Gastrocnemius medialis (tissue), 4 donors: ENCODE data around the gene DEPDC4. TPM values are rescaled to one million over a fixed set of nuclear protein-coding genes. Genes with fewer than 3 reads are reported as not detected.
"Not testable (repeated sequence)": the region's sequence is repeated elsewhere in the genome, so short reads cannot be mapped to it uniquely, and the experiment has no call there.

Source experiments
- ATAC-seq, 2 donors: fragments of 150-250 bp; one replicate each; pipeline ENCODE4 v1.9.1; 2016
- DNase-seq, 2 donors: peaks; one replicate each; pipeline ENCODE4 v3.0.0-alpha.2; 2019
- H3K27ac ChIP-seq, 4 donors: fragments of 200-600 bp; sonication (generic); 1 replicate in 1 of 4; 2 replicates in 3 of 4; pipeline ENCODE4 v1.5.1; 2016 to 2018; ENCODE audit warnings: mild to moderate bottlenecking in 2 of 4, moderate library complexity in 1 of 4
- H3K27me3 ChIP-seq, 3 donors: fragments of 200-600 bp; sonication (generic) in 2 of 3; 1 replicate in 1 of 3; 2 replicates in 2 of 3; pipeline versions ENCODE4 v1.5.1 to v1.6.0; 2016 to 2019; ENCODE audit warnings: mild to moderate bottlenecking in 1 of 3, moderate library complexity in 1 of 3
- H3K36me3 ChIP-seq, 2 donors: fragments of 200-600 bp; sonication (generic) in 1 of 2; one replicate each; pipeline ENCODE4 v1.5.1; 2017 to 2018
- H3K4me1 ChIP-seq, 2 donors: fragments of 200-600 bp; sonication (generic) in 1 of 2; one replicate each; pipeline ENCODE4 v1.5.1; 2016 to 2017; ENCODE audit warnings: mild to moderate bottlenecking in 2 of 2
- H3K4me3 ChIP-seq, 4 donors: fragments of 200-600 bp; sonication (generic) in 3 of 4; 1 replicate in 1 of 4; 2 replicates in 3 of 4; pipeline ENCODE4 v1.5.1; 2016 to 2019; ENCODE audit warnings: mild to moderate bottlenecking in 2 of 4
- H3K9me3 ChIP-seq, 3 donors: fragments of 200-600 bp; sonication (generic) in 2 of 3; 1 replicate in 1 of 3; 2 replicates in 2 of 3; pipeline ENCODE4 v1.5.1; 2016 to 2019
- CTCF ChIP-seq, 5 experiments: fragments of 450-650 bp in 3 of 5; fragments of 200-600 bp in 2 of 5; sonication (generic) in 2 of 5; IDR thresholded peaks in 4 of 5; conservative IDR thresholded peaks in 1 of 5; 1 replicate in 4 of 5; 2 replicates in 1 of 5; pipeline ENCODE4 v1.5.1; 2016 to 2019; ENCODE audit warnings: antibody characterized with exemption in 5 of 5, mild to moderate bottlenecking in 3 of 5, moderate library complexity in 3 of 5
- POLR2A ChIP-seq, 2 donors: fragments of 450-650 bp; IDR thresholded peaks; one replicate each; pipeline ENCODE4 v1.6.1; 2017; ENCODE audit warnings: antibody characterized with exemption in 2 of 2, mild to moderate bottlenecking in 2 of 2, moderate library complexity in 2 of 2
- in situ Hi-C, 4 donors: fragments of 200-750 bp; cut with MboI; loops; one replicate each; pipeline versions ENCODE4 v1.15.0 to v1.8.0; 2017; ENCODE audit warnings: low sequenced_read_pairs in 4 of 4
- intact Hi-C: fragments of 100-400 bp; cut with DNase I; formaldehyde crosslinking; loops from one replicate; pipeline ENCODE4 v1.15.1; 2023; ENCODE audit warnings: low total_unique reads
- total RNA-seq, 4 donors: library from RNA; depleted of rRNA; stranded (reverse); fragments of >200 nt; gene quantifications; one replicate each; pipeline versions ENCODE4 v1.1.0 to v1.2.3, GENCODE V29; 2016

DEPDC4 gene
- total RNA-seq, 4 donors from 2014 or later = not detected

GRCh38 chr12:100234166-100234565, 32.7 kb downstream of the DEPDC4 start:
- H3K36me3 ChIP-seq = no peaks in the 10 kb centered on the region
- intact Hi-C loops = loop anchor here (2.0 to 5.0 kb wide), 3 partner anchors 35 to 507 kb away; no protein-coding TSS in a partner anchor
- in situ Hi-C loops = loop anchor here in 3 of 4 donors (10.0 to 25.0 kb wide), 3 partner anchors 328 to 503 kb away; partner anchors contain the start of gene GAS2L3 (in 3 of the 3)
- H3K9me3 ChIP-seq = no peaks in the 10 kb centered on the region
- DNase-seq (no peak), ATAC-seq (peak in 1 of 2 donors; percentile 19)
- H3K27ac ChIP-seq = peak overlapping the region in 2 of 4 donors; percentile 13 to 19
- TF ChIP-seq CTCF (IDR thresholded peaks at IDR 0.05 in 4 of 5, conservative IDR thresholded peaks at IDR 0.05 in 1 of 5) (no peak), POLR2A (IDR thresholded peaks at IDR 0.05) (no peak)
- no peaks in the 10 kb centered on the region for H3K27me3 ChIP-seq
- H3K4me3 ChIP-seq = no peak overlapping the region
- H3K4me1 ChIP-seq = no peaks in the 10 kb centered on the region

GRCh38 chr12:100231873-100232272, 35.0 kb downstream of the DEPDC4 start:
- ATAC-seq = peak in 1 of 2 donors; percentile 39
- not testable (repeated sequence) for H3K9me3 ChIP-seq, H3K36me3 ChIP-seq, H3K27me3 ChIP-seq, H3K27ac ChIP-seq, H3K4me1 ChIP-seq, DNase-seq, H3K4me3 ChIP-seq
- intact Hi-C loops (loop anchor here (5.0 kb wide), 1 partner anchor 320 kb away; no protein-coding TSS in a partner anchor), in situ Hi-C loops (loop anchor here in 3 of 4 donors (10.0 to 25.0 kb wide), 3 partner anchors 330 to 505 kb away; partner anchors contain the start of gene GAS2L3 (in 3 of the 3))

GRCh38 chr12:100229876-100230275, 37.0 kb downstream of the DEPDC4 start:
- Histone ChIP-seq H3K9me3 (no peaks in the 10 kb centered on the region), H3K27ac (no peak overlapping the region), H3K27me3 (no peaks in the 10 kb centered on the region), H3K4me3 (no peak overlapping the region), H3K4me1 (no peaks in the 10 kb centered on the region), H3K36me3 (peaks cover 0 to 8% of the 10 kb centered on the region in 2 donors)
- in situ Hi-C loops = loop anchor here in 3 of 4 donors (10.0 to 25.0 kb wide), 3 partner anchors 332 to 507 kb away; partner anchors contain the start of gene GAS2L3 (in 3 of the 3)
- intact Hi-C loops = loop anchor here (5.0 kb wide), 1 partner anchor 322 kb away; no protein-coding TSS in a partner anchor
- no peak for TF ChIP-seq POLR2A (IDR thresholded peaks at IDR 0.05)
- no peak for TF ChIP-seq CTCF (IDR thresholded peaks at IDR 0.05 in 4 of 5, conservative IDR thresholded peaks at IDR 0.05 in 1 of 5)
- ATAC-seq = no peak
- DNase-seq = no peak

- no peak for ATAC-seq
- in situ Hi-C loops = loop anchor here in 3 of 4 donors (25.0 kb wide), 2 partner anchors 333 to 508 kb away; partner anchors contain the start of gene GAS2L3 (in 3 of the 3)
These were observed 37.7 kb downstream of the DEPDC4 start for GRCh38 chr12:100229036-100229635.

GRCh38 chr12:100225491-100225890, 41.4 kb downstream of the DEPDC4 start:
- no peak for TF ChIP-seq CTCF (IDR thresholded peaks at IDR 0.05 in 4 of 5, conservative IDR thresholded peaks at IDR 0.05 in 1 of 5)
- no peak for TF ChIP-seq POLR2A (IDR thresholded peaks at IDR 0.05)
- H3K36me3 ChIP-seq = peaks cover 0 to 25% of the 10 kb centered on the region in 2 donors
- ATAC-seq (no peak), DNase-seq (no peak)
- no peaks in the 10 kb centered on the region for H3K4me1 ChIP-seq
- no peak overlapping the region for H3K4me3 ChIP-seq
- H3K9me3 ChIP-seq = no peaks in the 10 kb centered on the region
- H3K27me3 ChIP-seq = no peaks in the 10 kb centered on the region
- intact Hi-C loops (no loop called here), in situ Hi-C loops (loop anchor here in 3 of 4 donors (25.0 kb wide), 2 partner anchors 337 to 512 kb away; partner anchors contain the start of gene GAS2L3 (in 3 of the 3))
- no peak overlapping the region for H3K27ac ChIP-seq

More at GRCh38 chr12:100229036-100229635, 37.7 kb downstream of the DEPDC4 start:
- H3K36me3 ChIP-seq = peaks cover 0 to 12% of the 10 kb centered on the region in 2 donors
- H3K9me3 ChIP-seq = no peaks in the 10 kb centered on the region
- no peak for DNase-seq
- intact Hi-C loops = no loop called here
- TF ChIP-seq POLR2A (IDR thresholded peaks at IDR 0.05) = no peak
- H3K4me1 ChIP-seq = no peaks in the 10 kb centered on the region
- H3K4me3 ChIP-seq = no peak overlapping the region
- H3K27ac ChIP-seq = no peak overlapping the region
- H3K27me3 ChIP-seq = no peaks in the 10 kb centered on the region

- in situ Hi-C loops = loop anchor here in 1 of 4 donors (25.0 kb wide), 1 partner anchor 410 kb away; no protein-coding TSS in a partner anchor
- DNase-seq, H3K9me3 ChIP-seq, H3K27ac ChIP-seq, H3K27me3 ChIP-seq, H3K4me1 ChIP-seq, intact Hi-C loops, ATAC-seq, H3K4me3 ChIP-seq: not testable (repeated sequence)
- H3K36me3 ChIP-seq = peaks cover 3 to 51% of the 10 kb centered on the region in 2 donors
These were observed 44.7 kb downstream of the DEPDC4 start for GRCh38 chr12:100222173-100222572.
